H1 (cell line): ENCODE data around the gene RNF225. TPM values are rescaled to one million over a fixed set of nuclear protein-coding genes. Genes with fewer than 3 reads are reported as not detected.

Source experiments
- JUND ChIP-seq: IDR thresholded peaks from 2 replicates; pipeline ENCODE4 v1.6.1; 2011; ENCODE audit warnings: mild to moderate bottlenecking, improper control_type of control experiment, low read length
- polyA plus RNA-seq, 7 experiments: library from polyadenylated mRNA; depleted of rRNA in 3 of 7; stranded (reverse) in 5 of 7; unstranded in 2 of 7; fragments of >200 nt in 5 of 7; fragments of 200-250 nt in 2 of 7; gene quantifications; 1 replicate in 5 of 7; 2 replicates in 1 of 7; 4 replicates in 1 of 7; pipeline versions ENCODE4 v1.2.1 to v1.2.3, GENCODE V29; 2011 to 2013; ENCODE audit warnings: missing spikeins in 2 of 7, mixed read lengths in 2 of 7
- total RNA-seq: library from RNA; stranded (reverse); fragmentation: NEBNext Ultra II Directional; extraction: Animal tissue kit (Norgen Biotek cat#: 25700); gene quantifications from 2 replicates; pipeline ENCODE4 v1.2.1, GENCODE V29; 2021

Gene RNF225
- total and polyA plus RNA-seq, 2 of the 8 experiments (the other 6 are each of a cell fraction or from before 2014, with no cell fraction given): 0.17 to 1.0 TPM

- no peak for TF ChIP-seq JUND
These were observed 8.7 kb upstream of the RNF225 start, which contains the start of gene RPS5 (continued) for GRCh38 chr19:58386576-58387337.
